HG03139 (cell line): ENCODE data around the gene STAG2.
"Not testable (repeated sequence)": the region's sequence is repeated elsewhere in the genome, so short reads cannot be mapped to it uniquely, and the experiment has no call there.

ENCODE experiments used
- ATAC-seq: cut with Tn5 transposase; IDR thresholded peaks from one replicate; pipeline ENCODE4 v1.9.1; 2021; ENCODE audit not compliant: unreplicated experiment

The STAG2 gene

DNA sequence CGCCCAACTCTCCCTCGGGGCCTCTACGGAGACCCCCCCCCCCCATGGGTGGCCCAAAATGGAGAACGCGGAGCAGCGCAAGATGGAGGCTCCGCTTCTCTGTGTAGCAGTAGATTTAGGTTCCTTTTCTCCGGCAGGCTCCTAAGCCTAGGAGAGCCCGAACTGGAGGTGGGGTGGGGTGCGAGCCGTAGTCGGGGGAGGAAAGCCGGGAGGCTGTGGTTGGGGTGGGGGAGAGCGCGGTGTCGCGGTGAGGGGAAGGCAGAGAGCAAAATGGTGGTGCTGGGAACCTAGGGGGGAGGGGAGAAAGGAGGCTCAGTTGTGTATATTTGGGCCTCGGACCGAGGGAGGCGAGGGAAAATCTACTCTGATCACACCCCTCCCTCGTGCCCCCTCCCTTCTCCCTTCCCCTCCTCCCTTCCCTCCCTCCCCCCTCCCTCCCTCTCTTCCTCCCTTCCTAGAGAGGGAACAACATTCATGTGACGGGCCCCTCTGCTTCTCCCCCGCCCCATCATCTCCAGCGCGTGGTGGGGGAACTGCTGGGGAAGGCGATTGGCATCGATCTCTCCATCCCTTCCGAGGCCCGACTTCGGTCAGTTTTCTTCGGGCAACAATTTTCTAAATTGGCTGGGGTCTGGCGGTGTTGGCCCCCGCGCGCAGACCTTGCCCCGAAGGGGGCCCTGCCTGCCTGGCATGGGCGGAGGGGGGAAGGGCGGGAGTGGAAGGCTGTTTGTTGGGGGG lies at the start of gene STAG2:
STAG2 (plus strand) TSS at position 439 of the 738 bp plus-strand sequence. CDS start 60,922 bp downstream, outside the sequence.
- ATAC-seq, result no peak

DNA sequence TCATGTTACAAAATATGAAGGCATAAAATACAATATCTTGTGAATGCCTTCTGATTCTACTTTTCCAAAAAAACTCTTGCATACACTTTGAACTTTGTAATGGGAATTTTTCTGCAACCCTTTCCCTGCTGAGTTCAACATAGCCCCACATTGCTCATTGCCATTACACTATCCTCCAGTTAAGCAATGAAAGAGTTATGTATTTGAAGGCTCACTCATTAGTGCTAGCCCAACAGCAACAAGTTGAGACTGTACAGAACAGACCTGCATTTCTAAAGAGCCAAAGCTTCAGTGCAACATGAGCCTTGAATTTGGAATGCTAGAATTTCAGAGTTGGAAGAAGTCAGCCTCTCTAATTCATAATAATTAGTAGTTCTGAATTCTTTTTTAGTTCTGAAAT lies 44.4 kb upstream of the STAG2 start:
- ATAC-seq, result no peak

DNA sequence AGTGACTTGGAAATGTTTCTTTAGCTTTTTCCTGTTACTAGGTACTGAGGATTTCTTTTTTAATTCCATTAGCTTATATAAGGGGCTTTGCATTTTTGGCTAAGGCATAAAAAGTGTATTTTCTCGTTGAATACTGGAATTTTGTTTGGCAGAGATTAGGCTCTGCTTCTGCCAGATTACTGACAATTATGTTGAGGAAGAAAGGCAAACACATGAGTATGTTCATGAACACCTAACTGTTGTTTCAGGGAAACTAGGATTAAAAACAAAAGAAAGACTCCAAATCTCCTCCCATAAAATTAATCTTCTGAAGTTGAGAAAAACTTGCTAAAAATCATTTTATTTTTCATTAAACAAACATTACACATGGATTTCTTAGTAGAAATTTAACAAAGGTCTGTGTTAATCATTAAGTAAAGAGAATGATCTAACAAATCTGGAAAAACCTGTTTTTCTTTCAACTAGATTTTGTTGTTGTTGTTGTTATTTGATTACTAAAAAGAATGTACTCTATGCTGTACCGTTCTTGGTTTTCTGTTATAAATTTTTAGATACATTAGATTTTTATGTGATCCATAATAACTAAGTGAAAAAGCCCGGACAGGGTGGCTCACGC lies 43.3 kb upstream of the STAG2 start:
- ATAC-seq, result no peak

DNA sequence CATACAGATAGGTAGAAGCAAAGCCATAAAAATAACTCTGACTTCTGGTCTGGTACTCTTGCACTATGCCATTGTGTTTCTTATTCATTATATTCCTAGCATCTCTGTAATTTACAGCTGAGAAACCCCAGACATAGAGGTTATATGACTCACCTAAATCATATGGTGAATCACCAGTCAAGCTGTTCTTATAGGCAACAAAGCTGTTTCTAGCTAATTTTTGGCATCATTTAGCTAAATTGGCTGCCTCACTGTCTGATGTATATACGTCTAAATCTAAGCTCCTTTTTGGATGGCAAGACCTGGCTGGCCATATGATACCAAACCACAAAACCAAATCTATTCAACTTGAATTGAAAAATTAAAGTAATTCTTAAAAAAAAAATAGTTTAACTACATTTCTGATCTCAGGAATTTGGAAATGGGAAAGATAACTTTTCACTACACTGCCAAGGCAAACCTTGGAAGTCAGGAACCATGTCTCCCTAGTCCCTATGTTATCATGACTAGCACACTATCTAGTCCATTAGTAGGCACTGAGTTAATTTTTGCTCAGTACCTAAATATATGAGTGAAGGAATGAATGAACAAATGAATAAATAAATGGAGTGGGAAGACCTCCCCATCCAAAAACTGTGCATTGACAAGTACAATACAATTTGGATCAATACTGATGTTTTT lies 41.3 kb upstream of the STAG2 start:
- ATAC-seq, result no peak

DNA sequence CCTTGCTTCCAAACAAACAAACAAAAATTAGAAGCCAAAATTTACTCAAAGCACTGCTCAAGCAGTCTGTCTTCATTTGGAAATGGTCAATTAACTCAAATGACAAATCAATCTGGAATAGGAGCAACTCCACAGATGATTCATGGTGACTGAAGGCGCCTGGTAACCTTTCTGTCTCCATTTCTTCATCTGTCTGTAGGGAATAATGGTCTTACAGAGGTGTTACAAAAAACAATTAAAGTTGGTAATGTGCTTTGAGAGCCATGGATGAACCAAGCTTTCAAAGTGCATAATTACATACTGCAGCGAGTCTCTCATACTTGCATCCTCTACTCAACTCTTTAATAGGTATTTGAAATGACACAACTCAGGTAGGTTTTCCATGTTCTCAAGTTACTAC lies 38.3 kb upstream of the STAG2 start:
- no peak for ATAC-seq

DNA sequence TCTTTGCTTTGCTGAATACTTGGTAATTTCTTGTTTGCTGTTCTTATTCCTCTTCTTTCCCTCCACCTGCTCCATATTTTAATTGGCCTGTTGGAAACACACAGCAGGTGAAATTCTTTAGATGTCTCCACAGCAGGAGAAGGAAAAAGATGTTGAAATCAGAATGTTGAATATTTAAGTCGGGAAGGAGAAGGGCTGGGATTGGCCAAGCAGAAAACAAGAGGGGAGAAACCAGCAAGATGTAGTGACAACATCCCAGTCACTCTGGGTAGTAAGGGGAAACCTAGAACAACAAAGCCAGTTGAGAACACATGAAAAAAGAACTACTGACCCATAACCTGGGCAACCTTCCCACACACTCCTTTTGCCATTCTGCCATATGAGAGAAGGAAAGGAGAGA lies 37.3 kb upstream of the STAG2 start:
- no peak for ATAC-seq

DNA sequence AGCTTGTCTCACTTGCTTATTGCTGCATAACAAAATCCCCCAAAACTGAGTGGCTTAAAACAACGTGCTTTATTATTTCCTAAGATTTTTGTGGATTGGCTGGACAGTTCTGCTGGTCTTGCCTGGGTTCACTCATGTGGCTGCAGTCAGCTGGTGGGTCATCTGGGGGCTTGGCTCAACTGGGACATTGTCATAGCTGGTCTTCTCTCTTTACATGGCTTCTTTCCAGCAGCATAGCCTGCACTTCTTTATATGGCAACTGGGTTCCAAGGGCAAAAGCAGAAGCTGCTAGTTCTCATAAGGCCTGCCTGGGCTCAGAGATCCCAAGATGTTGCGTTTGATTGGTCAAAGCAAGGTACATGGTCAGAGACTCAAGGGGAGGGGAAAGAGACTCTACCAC lies 33.7 kb upstream of the STAG2 start:
- ATAC-seq, result no peak

DNA sequence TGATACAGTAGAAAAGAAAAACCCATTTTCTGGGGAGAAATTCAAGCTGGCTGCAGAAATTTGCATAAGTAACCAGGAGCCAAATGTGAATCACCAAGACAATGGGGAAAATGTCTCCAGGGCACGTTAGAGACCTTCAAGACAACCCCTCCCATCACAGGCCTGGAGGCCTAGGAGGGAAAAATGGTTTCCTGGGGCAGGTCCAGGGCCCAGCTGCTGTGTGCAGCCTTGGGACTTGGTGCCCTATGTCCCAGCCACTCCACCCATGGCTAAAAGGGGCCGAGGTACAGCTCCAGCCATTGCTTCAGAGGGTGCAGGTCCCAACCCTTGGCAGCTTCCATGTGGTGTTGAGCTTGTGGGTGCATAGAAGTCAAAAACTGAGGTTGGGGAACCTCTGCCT lies 29.5 kb upstream of the STAG2 start:
- not testable (repeated sequence) for ATAC-seq

DNA sequence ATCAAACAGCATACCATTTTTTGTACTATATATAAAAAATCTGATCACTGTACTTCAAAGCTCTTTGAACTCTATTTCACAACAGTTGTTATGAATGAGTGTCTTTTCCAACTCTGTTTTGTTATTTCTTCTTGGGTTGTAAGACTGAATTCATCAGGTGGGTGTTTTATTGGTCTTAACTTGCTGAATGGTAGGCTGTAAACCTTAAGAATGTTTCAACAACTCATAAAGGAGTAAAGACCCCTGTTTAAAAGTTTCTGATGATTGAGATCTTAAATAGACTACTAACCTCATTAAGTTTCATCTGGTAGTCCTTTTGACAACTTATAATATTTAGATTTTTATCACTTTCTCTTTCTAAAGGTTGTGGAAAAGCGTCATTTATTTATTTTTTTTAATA lies 18.4 kb upstream of the STAG2 start:
- ATAC-seq, result no peak

DNA sequence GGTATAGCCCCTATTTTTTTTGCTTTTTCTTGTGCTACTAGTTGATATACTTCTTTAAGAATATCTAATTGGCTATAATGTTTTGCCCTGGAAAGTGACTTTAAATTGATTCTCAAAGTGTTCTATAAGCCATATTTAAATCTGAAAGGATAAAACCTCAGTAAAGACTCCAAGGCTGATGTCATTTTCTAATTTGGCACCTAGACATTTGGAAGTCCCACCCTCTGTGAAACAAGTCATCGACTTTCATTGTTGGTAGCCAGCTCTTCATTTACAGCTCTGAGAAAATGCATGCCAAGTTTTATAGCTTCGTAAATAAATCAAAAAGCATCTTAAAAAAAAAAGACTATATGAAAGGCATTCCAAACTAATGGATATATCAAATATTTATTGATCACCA lies 18.0 kb upstream of the STAG2 start:
- no peak for ATAC-seq

DNA sequence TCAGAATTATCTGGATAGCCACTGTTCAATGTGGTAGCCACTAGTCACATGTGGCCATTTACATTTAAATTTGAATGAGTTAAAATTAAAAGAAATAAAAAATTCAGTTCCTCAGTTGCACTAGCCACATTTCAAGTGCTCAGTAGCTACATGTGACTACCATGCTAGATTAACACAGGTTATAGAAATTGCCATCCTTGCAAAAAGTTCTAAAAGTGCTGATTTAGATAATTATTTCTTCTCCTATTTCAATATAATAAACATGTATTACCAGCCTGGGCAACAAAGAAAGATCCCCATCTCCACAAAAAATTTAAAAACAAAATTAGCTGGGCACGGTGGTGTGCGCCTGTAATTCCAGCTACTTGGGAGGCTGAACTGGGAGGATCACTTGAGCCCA lies 11.7 kb upstream of the STAG2 start:
- no peak for ATAC-seq

DNA sequence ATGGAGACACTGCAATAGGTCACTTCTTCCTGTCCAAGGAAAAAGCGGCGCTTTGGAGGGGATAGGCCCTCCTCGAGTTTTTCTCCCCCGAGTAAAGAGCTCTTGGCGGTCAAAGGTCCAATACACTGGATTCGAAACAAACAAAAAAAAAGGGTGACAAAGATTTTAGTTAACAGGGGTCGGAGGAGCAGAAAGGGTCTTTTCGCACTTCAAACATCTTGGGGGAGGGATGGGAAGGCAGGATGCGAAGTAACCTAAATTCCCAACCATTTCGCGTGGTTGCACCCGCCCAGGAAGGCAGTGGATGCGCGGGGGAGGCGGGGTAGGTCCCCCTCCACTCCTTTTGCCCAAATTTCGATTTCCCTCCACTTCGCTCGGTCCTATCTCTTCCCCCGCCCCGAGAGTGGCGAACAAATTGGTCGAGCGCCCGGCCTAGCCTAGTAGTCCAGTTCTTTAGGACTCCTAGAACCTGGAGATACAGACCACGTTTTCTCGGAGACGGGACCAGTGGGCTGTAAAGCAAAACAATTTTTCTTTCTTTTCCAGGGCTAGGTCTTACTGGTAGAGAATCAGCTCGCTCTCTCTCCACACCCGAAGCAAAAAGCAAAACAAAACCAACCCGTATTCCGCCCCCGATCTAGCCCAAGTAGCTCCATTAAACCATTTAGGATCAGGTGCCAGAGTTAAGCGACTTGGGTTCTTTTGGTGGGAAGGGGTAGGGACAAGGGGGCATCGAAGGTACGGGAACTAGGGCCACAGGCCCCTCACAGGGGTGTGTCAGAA lies 2.0 kb upstream of the STAG2 start:
- ATAC-seq, result no peak

DNA sequence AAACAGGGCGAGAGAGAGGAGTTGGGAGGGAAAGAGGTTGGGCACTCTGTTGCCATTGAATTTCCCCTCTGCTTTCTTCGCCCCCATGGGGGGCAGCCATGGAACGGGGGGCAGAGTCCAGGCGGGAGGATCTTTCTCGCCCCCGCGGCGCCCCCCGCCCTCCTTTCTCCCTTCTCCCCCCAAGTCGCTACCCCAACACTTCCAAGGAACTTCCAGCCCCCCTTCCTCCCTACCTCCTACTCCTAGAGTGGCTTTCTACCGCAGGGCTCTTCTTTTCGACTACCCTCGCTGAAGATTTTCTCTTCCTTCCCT lies 594 bp upstream of the STAG2 start:
- ATAC-seq, result no peak

DNA sequence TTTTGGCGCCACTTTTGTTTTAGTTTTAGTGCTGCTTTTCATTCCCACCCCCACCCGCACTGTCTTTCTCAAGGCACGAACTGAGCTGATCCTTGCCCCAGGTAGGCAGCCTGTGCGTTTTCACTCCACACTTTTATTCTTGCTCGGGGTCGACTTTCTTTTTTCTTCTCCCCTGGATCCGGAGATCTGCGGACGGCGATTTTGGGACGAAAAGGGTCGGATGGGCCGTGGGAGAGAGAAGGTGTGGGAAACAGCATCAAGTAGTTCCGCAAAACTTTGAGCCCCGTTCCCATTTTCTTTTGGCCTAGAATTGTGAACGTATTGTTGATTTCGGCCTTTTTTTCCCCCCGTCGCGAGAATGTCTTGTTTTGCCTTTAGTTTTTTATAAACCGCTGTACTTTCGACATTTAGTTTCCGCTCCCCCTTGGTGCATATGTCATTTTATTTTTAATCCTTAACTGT lies 531 bp downstream of the STAG2 start:
- ATAC-seq, result no peak

DNA sequence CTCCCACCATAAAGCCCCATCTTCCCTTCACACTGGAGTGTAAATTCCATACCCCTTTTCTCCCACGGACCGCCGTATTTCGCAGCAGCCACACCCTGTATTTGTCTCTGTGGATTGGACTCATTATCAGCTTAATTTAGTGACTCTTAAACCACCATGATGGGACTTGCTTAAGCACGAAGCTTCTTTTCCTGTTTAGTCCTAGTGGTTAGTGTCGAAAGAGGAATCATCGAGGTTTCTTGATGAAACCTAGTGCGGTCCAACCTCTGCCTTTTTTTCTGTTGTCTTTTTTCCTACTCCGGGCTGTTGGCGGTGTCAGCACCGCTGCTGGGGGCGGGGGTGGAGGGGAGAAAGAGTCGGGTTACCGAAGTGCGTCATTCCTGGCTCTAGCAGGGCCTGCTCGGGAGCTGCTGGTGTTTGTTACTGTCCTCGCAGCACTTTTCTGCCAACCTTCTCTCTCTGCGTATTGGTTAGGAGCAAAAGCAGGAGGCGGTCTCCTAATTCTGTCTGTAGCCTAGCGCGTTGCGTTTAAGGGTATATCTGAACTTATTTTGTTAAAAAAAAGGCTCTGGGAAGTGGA lies 1.4 kb downstream of the STAG2 start:
- peak; percentile 48 for ATAC-seq

DNA sequence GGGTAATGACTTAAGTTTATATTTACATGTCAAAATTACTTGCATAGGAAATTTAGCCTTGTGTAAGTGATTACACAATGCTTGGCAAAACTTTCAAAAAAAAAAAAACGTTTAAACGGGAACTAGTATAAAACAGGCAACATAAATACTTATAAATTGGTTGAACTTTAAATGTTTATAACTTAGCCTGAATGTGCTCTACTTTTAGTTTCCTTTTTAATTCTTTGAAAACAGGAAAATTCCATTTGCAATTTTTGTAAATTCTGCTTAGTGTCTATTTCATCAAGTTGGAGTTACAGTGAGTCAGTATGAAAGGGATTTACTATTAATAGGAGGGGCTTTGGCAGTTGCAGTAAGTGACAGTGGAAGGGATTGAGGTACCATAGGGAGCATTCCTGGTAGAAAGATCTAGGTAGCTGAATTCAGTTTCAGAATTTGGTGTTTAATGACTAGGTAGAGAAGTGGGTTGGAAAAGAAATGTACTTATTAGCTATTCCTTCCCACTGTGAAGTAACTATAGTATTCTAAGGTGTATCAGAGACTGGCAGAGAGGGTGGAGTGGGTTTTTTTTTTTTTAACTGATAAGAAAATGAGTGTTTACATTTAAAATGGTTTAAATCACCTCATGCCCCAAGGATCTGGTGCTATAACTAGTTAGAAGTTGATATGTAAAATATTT lies 2.8 kb downstream of the STAG2 start:
- ATAC-seq, result no peak

DNA sequence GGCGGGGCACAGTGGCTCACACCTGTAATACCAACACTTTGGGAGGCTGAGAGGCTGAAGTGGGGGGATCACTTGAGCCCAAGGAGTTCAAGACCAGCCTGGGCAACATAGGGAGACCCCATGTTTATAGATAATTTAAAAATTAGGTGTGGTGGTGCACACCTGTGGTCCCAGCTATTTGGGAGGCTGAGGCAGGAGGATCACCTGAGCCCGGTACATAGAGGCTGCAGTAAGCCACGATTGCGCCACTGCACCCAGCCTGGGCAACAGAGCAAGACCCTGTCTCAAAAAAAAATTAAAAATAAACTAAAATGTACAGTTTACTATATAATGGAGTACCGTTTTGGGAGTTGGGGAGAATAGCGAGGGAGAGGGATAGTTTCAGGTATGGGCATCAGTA lies 4.2 kb downstream of the STAG2 start:
- no peak for ATAC-seq

DNA sequence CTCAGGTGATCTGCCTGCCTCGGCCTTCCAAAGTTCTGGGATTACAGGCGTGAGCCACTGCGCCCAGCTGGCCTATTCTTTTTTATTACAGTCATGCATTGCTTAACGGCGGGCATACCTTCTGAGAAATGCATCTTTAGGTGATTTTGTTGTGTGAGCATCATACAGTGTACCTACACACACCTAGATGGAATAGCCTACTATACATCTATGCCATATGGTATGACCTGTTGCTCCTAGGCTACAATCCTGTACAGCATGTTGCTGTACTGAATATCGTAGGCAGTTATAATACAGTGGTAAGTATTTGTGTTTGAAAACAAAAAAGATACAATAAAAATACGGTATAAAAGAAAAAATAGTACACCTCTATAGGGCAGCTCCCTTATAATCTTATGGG lies 6.0 kb downstream of the STAG2 start:
- ATAC-seq, result no peak

DNA sequence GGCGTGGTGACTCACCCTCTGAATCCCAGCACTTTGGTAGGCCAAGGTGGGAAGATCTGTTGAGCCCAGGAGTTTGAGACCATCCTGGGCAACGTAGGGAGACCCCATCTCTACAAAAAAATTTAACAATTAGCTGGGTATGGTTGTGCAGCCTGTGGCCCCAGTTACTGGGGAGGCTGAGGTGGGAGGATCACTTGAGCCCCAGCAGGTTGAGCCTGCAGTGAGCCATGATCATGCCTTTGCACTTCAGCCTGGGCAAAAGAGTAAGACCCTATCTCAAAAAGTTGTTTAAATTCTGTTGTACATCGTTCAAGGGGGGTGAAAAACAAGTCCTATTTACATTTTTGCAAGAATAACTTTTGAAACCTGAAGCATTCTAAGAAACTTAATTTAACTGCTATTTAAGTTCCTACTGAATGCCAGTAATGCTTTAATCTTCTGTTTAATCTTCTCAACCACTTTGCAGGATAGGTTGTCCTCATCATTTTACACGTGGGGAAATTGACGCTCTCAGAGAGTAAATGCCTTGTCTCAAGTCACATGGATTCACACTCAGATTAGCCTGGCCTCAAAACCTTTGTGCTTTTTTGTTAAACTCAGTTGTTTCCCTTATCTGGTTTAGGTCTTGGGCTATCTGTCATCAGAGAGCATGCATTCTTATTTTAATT lies 7.0 kb downstream of the STAG2 start:
- ATAC-seq, result no peak

DNA sequence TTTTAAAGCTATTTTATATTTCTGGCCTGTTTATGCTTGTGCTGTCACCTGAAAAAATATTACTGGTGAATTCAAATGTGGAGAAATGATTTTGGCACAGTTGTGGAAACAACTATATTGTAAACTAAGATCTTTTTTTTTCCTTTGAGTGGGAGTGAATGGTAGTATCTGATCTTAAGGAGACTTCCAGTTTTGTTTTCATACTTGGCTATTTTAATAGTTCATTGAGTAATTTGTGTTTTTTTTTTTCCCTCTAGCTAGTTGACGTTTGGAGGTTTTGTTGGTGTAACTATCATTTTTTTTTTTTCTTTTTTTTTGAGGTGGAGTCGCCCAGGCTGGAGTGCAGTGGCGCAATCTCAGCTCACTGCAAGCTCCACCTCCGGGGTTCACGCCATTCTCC lies 10.5 kb downstream of the STAG2 start:
- ATAC-seq, result no peak
